ENCODE data around the gene FAF1. TPM values are rescaled to one million over a fixed set of nuclear protein-coding genes. Genes with fewer than 3 reads are reported as not detected.

FAF1 gene
- total RNA-seq, 2 experiments from 2014 or later: 42.3 to 114 TPM

DNA sequence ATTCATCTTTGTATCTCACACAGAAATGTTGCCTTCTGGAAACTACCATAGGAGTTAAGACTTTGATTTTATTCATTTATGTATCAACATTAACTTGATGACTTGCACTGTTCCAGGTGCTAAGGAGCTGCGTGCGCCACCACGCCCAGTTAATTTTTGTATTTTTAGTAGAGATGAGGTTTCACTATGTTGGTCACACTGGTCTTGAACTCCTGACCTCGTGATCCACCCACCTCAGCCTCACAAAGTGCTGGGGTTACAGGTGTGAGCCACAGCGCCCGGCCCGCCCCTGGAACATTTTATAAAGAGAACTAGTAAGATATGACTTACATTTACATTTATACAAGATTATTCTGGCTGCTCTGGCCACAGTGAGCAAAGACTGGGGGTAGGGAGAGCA is 252.2 kb downstream of the FAF1 start:
- TF ChIP-seq, protein P1, sequence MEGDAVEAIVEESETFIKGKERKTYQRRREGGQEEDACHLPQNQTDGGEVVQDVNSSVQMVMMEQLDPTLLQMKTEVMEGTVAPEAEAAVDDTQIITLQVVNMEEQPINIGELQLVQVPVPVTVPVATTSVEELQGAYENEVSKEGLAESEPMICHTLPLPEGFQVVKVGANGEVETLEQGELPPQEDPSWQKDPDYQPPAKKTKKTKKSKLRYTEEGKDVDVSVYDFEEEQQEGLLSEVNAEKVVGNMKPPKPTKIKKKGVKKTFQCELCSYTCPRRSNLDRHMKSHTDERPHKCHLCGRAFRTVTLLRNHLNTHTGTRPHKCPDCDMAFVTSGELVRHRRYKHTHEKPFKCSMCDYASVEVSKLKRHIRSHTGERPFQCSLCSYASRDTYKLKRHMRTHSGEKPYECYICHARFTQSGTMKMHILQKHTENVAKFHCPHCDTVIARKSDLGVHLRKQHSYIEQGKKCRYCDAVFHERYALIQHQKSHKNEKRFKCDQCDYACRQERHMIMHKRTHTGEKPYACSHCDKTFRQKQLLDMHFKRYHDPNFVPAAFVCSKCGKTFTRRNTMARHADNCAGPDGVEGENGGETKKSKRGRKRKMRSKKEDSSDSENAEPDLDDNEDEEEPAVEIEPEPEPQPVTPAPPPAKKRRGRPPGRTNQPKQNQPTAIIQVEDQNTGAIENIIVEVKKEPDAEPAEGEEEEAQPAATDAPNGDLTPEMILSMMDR (conservative IDR thresholded peaks at IDR 0.05; ENCODE audit: low read length): no peak
- TF ChIP-seq EZH2phosphoT487 (IDR thresholded peaks at IDR 0.05; ENCODE audit: borderline replicate concordance, low read depth, low read length): no peak
- POLR2A ChIA-PET: interaction anchor here (1.2 kb wide), 1 partner anchor 9 kb away, joined by 5 read pairs; no protein-coding TSS in a partner anchor
- DNase-seq (ENCODE audit: low spot score): no peak
- Histone ChIP-seq H2AFZ (ENCODE audit: low read length) (no peak overlapping the region), H3K79me2 (ENCODE audit: insufficient read depth, low read depth, low read length) (no peaks in the 10 kb centered on the region), H4K20me1 (ENCODE audit: insufficient read depth, low read length) (peaks cover 4% of the 10 kb centered on the region; the same call in 1 of the 2 replicates), H3K9me3 (ENCODE audit: low read length) (no peaks in the 10 kb centered on the region), H3K36me3 (ENCODE audit: insufficient read depth, low read length) (peaks cover 4% of the 10 kb centered on the region; the same call in 1 of the 2 replicates), H3K4me1 (ENCODE audit: insufficient read depth, low read length, poor library complexity, severe bottlenecking) (no peaks in the 10 kb centered on the region), H3K4me3 (ENCODE audit: low read depth, low read length, poor library complexity, severe bottlenecking) (no peak overlapping the region), H3K9me2 (ENCODE audit: insufficient read depth, low read length) (no peaks in the 10 kb centered on the region), H3K4me2 (ENCODE audit: low read length) (no peak overlapping the region), H3K27ac (ENCODE audit: low read depth, low read length, poor library complexity, severe bottlenecking) (no peak overlapping the region)
- BruUV-seq (replicated peaks): no TSS peak
- intact Hi-C loops (cut with micrococcal nuclease; ENCODE audit: unreplicated experiment): no loop called here
- CTCF ChIA-PET (ENCODE audit: unreplicated experiment): no interaction called here

DNA sequence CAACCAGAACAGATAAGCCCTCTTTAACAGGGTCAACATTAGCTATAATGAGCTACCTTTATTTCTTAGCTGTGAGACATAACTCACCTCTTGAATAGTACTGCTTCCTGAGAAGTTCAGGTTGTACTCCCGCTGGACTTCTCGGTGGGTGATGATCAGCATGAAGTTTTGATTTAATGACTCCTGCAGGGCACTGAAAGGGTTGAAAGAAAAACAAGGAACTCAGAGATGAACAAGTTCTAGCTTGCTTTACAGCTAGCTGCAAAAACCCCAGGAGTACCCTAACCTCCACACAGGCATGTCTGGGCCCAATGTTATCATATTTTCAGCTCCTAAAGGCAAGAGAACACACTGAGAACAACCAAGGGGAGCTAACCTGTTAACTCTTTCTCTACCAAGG is 254.4 kb downstream of the FAF1 start:
- CTCF ChIA-PET (ENCODE audit: unreplicated experiment): no interaction called here
- no peak overlapping the region for H3K4me3 ChIP-seq (ENCODE audit: low read depth, low read length, poor library complexity, severe bottlenecking)
- no peak for DNase-seq (ENCODE audit: low spot score)
- POLR2A ChIA-PET: interaction anchor here (1.2 kb wide), 1 partner anchor 9 kb away, joined by 3 read pairs; no protein-coding TSS in a partner anchor
- H3K36me3 ChIP-seq (ENCODE audit: insufficient read depth, low read length): peaks cover 4% of the 10 kb centered on the region; the same call in 1 of the 2 replicates
- H2AFZ ChIP-seq (ENCODE audit: low read length): no peak overlapping the region
- peaks cover 8% of the 10 kb centered on the region; the same call in 1 of the 2 replicates for H4K20me1 ChIP-seq (ENCODE audit: insufficient read depth, low read length)
- TF ChIP-seq, protein P1 (conservative IDR thresholded peaks at IDR 0.05; ENCODE audit: low read length): no peak
- TF ChIP-seq EZH2phosphoT487 (IDR thresholded peaks at IDR 0.05; ENCODE audit: borderline replicate concordance, low read depth, low read length): no peak
- H3K9me3 ChIP-seq (ENCODE audit: low read length): no peaks in the 10 kb centered on the region
- no TSS peak for BruUV-seq (replicated peaks)
- intact Hi-C loops (cut with micrococcal nuclease; ENCODE audit: unreplicated experiment): loop anchor here (1.0 kb wide), 1 partner anchor 337 kb away; no protein-coding TSS in a partner anchor
- H3K4me2 ChIP-seq (ENCODE audit: low read length): no peak overlapping the region
- H3K79me2 ChIP-seq (ENCODE audit: insufficient read depth, low read depth, low read length): no peaks in the 10 kb centered on the region
- H3K27ac ChIP-seq (ENCODE audit: low read depth, low read length, poor library complexity, severe bottlenecking): no peak overlapping the region
- no peaks in the 10 kb centered on the region for H3K4me1 ChIP-seq (ENCODE audit: insufficient read depth, low read length, poor library complexity, severe bottlenecking)
- H3K9me2 ChIP-seq (ENCODE audit: insufficient read depth, low read length): no peaks in the 10 kb centered on the region

DNA sequence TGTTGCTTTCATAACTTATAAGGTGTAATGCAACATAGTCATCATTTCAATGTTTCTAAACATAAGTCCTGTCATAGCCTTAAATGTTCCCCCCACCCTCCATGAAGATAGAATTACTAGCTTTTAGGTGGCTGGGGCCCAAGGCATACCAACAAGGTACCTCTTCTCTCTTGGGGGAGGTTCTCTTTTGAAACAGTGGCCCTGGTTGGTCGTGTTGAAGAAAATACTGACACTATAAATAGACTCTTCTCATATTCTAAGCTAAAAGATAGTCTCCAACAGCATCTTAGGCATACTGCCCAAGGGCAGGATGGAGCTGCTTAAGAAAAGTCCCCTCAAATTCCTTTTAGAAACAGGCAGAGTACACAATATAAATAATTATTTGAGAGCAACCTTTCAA is 255.0 kb downstream of the FAF1 start:
- Histone ChIP-seq H3K4me3 (ENCODE audit: low read depth, low read length, poor library complexity, severe bottlenecking) (no peak overlapping the region), H3K36me3 (ENCODE audit: insufficient read depth, low read length) (peaks cover 4% of the 10 kb centered on the region; the same call in 1 of the 2 replicates), H3K4me1 (ENCODE audit: insufficient read depth, low read length, poor library complexity, severe bottlenecking) (no peaks in the 10 kb centered on the region), H3K4me2 (ENCODE audit: low read length) (no peak overlapping the region), H4K20me1 (ENCODE audit: insufficient read depth, low read length) (peaks cover 8% of the 10 kb centered on the region; the same call in 1 of the 2 replicates), H2AFZ (ENCODE audit: low read length) (no peak overlapping the region), H3K9me2 (ENCODE audit: insufficient read depth, low read length) (no peaks in the 10 kb centered on the region), H3K9me3 (ENCODE audit: low read length) (no peaks in the 10 kb centered on the region), H3K79me2 (ENCODE audit: insufficient read depth, low read depth, low read length) (no peaks in the 10 kb centered on the region), H3K27ac (ENCODE audit: low read depth, low read length, poor library complexity, severe bottlenecking) (no peak overlapping the region)
- BruUV-seq (replicated peaks): no TSS peak
- POLR2A ChIA-PET: interaction anchor here (1.2 kb wide), 1 partner anchor 10 kb away, joined by 3 read pairs; no protein-coding TSS in a partner anchor
- no peak for DNase-seq (ENCODE audit: low spot score)
- CTCF ChIA-PET (ENCODE audit: unreplicated experiment): no interaction called here
- TF ChIP-seq, protein P1 (conservative IDR thresholded peaks at IDR 0.05; ENCODE audit: low read length): no peak
- no peak for TF ChIP-seq EZH2phosphoT487 (IDR thresholded peaks at IDR 0.05; ENCODE audit: borderline replicate concordance, low read depth, low read length)
- intact Hi-C loops (cut with micrococcal nuclease; ENCODE audit: unreplicated experiment): loop anchor here (1.0 kb wide), 1 partner anchor 337 kb away; no protein-coding TSS in a partner anchor

Measured in OCI-LY7 (cell line).